H9 (cell line): Measurements from ENCODE around the gene WDSUB1. TPM values are rescaled to one million over a fixed set of nuclear protein-coding genes. Genes with fewer than 3 reads are reported as not detected.
A peak's percentile ranks its signal among the peaks of the same experiment; 100 is the strongest.

Experiments used
- DNase-seq: peaks from one replicate; pipeline ENCODE4 v3.0.0-alpha.2; 2017
- H2AFZ ChIP-seq: one replicate; pipeline ENCODE4 v1.6.1; 2013; ENCODE audit warnings: mild to moderate bottlenecking, low read length, control low read depth, moderate library complexity
- H2AK5ac ChIP-seq: 2 replicates; pipeline ENCODE4 v1.6.1; 2013; ENCODE audit warnings: low read length, control low read depth, mixed read lengths; ENCODE audit not compliant: insufficient read length
- H2BK120ac ChIP-seq: one replicate; pipeline ENCODE4 v1.6.1; 2013; ENCODE audit warnings: low read depth, mild to moderate bottlenecking, low read length, control low read depth, inconsistent platforms; ENCODE audit not compliant: poor library complexity, severe bottlenecking
- H2BK12ac ChIP-seq: 2 replicates; pipeline ENCODE4 v1.6.1; 2013; ENCODE audit warnings: low read length, control low read depth, mixed read lengths, low read depth; ENCODE audit not compliant: insufficient read length
- H2BK15ac ChIP-seq: 2 replicates; pipeline ENCODE4 v1.6.1; 2013; ENCODE audit warnings: low read depth, low read length, control low read depth
- H2BK20ac ChIP-seq: one replicate; pipeline ENCODE4 v1.6.1; 2013; ENCODE audit warnings: low read depth, mild to moderate bottlenecking, low read length, control low read depth, inconsistent platforms; ENCODE audit not compliant: poor library complexity, severe bottlenecking
- H2BK5ac ChIP-seq: 2 replicates; pipeline ENCODE4 v1.6.1; 2013; ENCODE audit warnings: low read length, control low read depth, mixed read lengths; ENCODE audit not compliant: insufficient read length
- H3K14ac ChIP-seq: 2 replicates; pipeline ENCODE4 v1.6.1; 2013; ENCODE audit warnings: low read length, control low read depth; ENCODE audit not compliant: insufficient read depth
- H3K18ac ChIP-seq: 2 replicates; pipeline ENCODE4 v1.6.1; 2013; ENCODE audit warnings: low read depth, mild to moderate bottlenecking, mixed read lengths, low read length, control low read depth; ENCODE audit not compliant: insufficient read length
- H3K23ac ChIP-seq: 2 replicates; pipeline ENCODE4 v1.6.1; 2013; ENCODE audit warnings: low read length, control low read depth, mixed read lengths, low read depth; ENCODE audit not compliant: insufficient read length
- H3K23me2 ChIP-seq: 2 replicates; pipeline ENCODE4 v1.6.1; 2013; ENCODE audit warnings: low read depth, mild to moderate bottlenecking, mixed read lengths, low read length, control low read depth; ENCODE audit not compliant: insufficient read length, poor library complexity, severe bottlenecking
- H3K27ac ChIP-seq: 2 replicates; pipeline ENCODE4 v1.5.1; 2013; ENCODE audit warnings: low read length, control low read depth, mixed read lengths, low read depth; ENCODE audit not compliant: insufficient read length
- H3K27me3 ChIP-seq: 2 replicates; pipeline ENCODE4 v1.6.1; 2013; ENCODE audit warnings: low read length, control low read depth, inconsistent platforms; ENCODE audit not compliant: insufficient read depth
- H3K4ac ChIP-seq: 2 replicates; pipeline ENCODE4 v1.6.1; 2013; ENCODE audit warnings: low read depth, mild to moderate bottlenecking, control low read depth, inconsistent platforms, low read length, moderate library complexity
- H3K4me1 ChIP-seq: 2 replicates; pipeline ENCODE4 v1.6.1; 2013; ENCODE audit warnings: low read length, control low read depth, inconsistent platforms; ENCODE audit not compliant: insufficient read depth
- H3K4me2 ChIP-seq: 2 replicates; pipeline ENCODE4 v1.6.1; 2013; ENCODE audit warnings: low read length, control low read depth, mixed read lengths; ENCODE audit not compliant: insufficient read length, insufficient read depth
- H3K56ac ChIP-seq: 2 replicates; pipeline ENCODE4 v1.6.1; 2013; ENCODE audit warnings: low read depth, mild to moderate bottlenecking, mixed read lengths, low read length, control low read depth; ENCODE audit not compliant: insufficient read length
- H3K79me1 ChIP-seq: 2 replicates; pipeline ENCODE4 v1.6.1; 2013; ENCODE audit warnings: low read depth, mild to moderate bottlenecking, moderate library complexity, low read length, control low read depth, inconsistent platforms; ENCODE audit not compliant: insufficient read depth, poor library complexity, severe bottlenecking
- H3K79me2 ChIP-seq: 2 replicates; pipeline ENCODE4 v1.6.1; 2013; ENCODE audit warnings: low read length, control low read depth, inconsistent platforms; ENCODE audit not compliant: insufficient read depth
- H3K9ac ChIP-seq: 2 replicates; pipeline ENCODE4 v1.6.1; 2013; ENCODE audit warnings: low read length, control low read depth, mixed read lengths; ENCODE audit not compliant: insufficient read length; ENCODE audit errors: extremely low read depth
- H3K9me3 ChIP-seq: one replicate; pipeline ENCODE4 v1.6.1; 2013; ENCODE audit warnings: low read depth, low read length, inconsistent platforms; ENCODE audit not compliant: control insufficient read depth
- H3T11ph ChIP-seq: one replicate; pipeline ENCODE4 v1.6.1; 2013; ENCODE audit warnings: mild to moderate bottlenecking, low read length, control low read depth, inconsistent platforms
- H4K20me1 ChIP-seq: one replicate; pipeline ENCODE4 v1.6.1; 2013; ENCODE audit not compliant: control insufficient read depth, insufficient read length, insufficient read depth
- H4K5ac ChIP-seq: 2 replicates; pipeline ENCODE4 v1.6.1; 2013; ENCODE audit warnings: low read depth, mild to moderate bottlenecking, mixed read lengths, low read length, control low read depth; ENCODE audit not compliant: insufficient read length
- H4K8ac ChIP-seq: replicated peaks from 2 replicates; pipeline ENCODE4 v1.6.1; 2013; ENCODE audit warnings: low read length, control low read depth, mixed read lengths, low read depth; ENCODE audit not compliant: insufficient read length
- H4K91ac ChIP-seq: 2 replicates; pipeline ENCODE4 v1.6.1; 2013; ENCODE audit warnings: low read depth, mild to moderate bottlenecking, moderate library complexity, mixed read lengths, low read length, control low read depth; ENCODE audit not compliant: insufficient read length
- H3K27ac Mint-ChIP-seq, 3 experiments: 2 replicates in 2 of 3; 3 replicates in 1 of 3; pipeline ENCODE4 v1.8.0; 2020 to 2021; ENCODE audit warnings: mixed read lengths in 3 of 3, mild to moderate bottlenecking in 1 of 3, moderate library complexity in 1 of 3
- H3K27me3 Mint-ChIP-seq: 2 replicates; pipeline ENCODE4 v1.8.0; 2021; ENCODE audit warnings: low read depth, mild to moderate bottlenecking, moderate library complexity, mixed read lengths
- H3K36me3 Mint-ChIP-seq, 3 experiments: 2 replicates in 2 of 3; 3 replicates in 1 of 3; pipeline ENCODE4 v1.8.0; 2020 to 2021; ENCODE audit warnings: low read depth in 3 of 3, mixed read lengths in 3 of 3; ENCODE audit not compliant: insufficient read depth in 1 of 3
- H3K4me1 Mint-ChIP-seq, 2 experiments: 2 replicates each; pipeline ENCODE4 v1.8.0; 2020; ENCODE audit warnings: mixed read lengths in 2 of 2
- H3K4me3 Mint-ChIP-seq, 2 experiments: 2 replicates in 1 of 2; 3 replicates in 1 of 2; pipeline ENCODE4 v1.8.0; 2020 to 2021; ENCODE audit warnings: mild to moderate bottlenecking in 2 of 2, mixed read lengths in 2 of 2, moderate library complexity in 1 of 2
- H3K9me3 Mint-ChIP-seq, 2 experiments: 2 replicates in 1 of 2; 3 replicates in 1 of 2; pipeline ENCODE4 v1.8.0; 2020; ENCODE audit warnings: mild to moderate bottlenecking in 2 of 2, mixed read lengths in 2 of 2, moderate library complexity in 1 of 2
- CTCF ChIP-seq: fragments of 200-600 bp; sonication (generic); conservative IDR thresholded peaks from 3 replicates; pipeline ENCODE4 v1.8.0; 2021; ENCODE audit warnings: antibody characterized with exemption, mild to moderate bottlenecking
- WGBS: extraction: QIAGEN DNeasy Blood & Tissue Kit; methylation state at CpG from one replicate; pipeline ENCODE4 v1.1.7; 2013; ENCODE audit warnings: missing lambda C conversion rate, low lambda C conversion rate, mixed read lengths; ENCODE audit not compliant: insufficient read length; ENCODE audit errors: extremely low coverage; 5-methylcytosine and 5-hydroxymethylcytosine counted together
- total RNA-seq: library from RNA; stranded (reverse); gene quantifications from 2 replicates; pipeline ENCODE4 v1.2.1, GENCODE V29; 2021

WDSUB1 gene
- total RNA-seq, 1 experiment from 2014 or later = 5.5 TPM

- Mint-ChIP-seq H3K4me1 (peaks cover 5 to 8% of the 10 kb centered on the region in 2 experiments), H3K4me3 (no peak overlapping the region), H3K9me3 (no peaks in the 10 kb centered on the region), H3K36me3 (peaks cover 0 to 2% (median 0%) of the 10 kb centered on the region in 3 experiments; a peak in 1 of 7 replicates), H3K27ac (0 out of 7 replicates have a peak overlapping the region, but pooled peaks of 1 of the 3 experiments have one; percentile 6), H3K27me3 (no peaks in the 10 kb centered on the region)
- no peak overlapping the region for H3K18ac ChIP-seq
- no peak overlapping the region for H2BK12ac ChIP-seq
- H3K4me1 ChIP-seq = peaks cover 2% of the 10 kb centered on the region; the same call in 1 of the 2 replicates
- H3K79me2 ChIP-seq = no peaks in the 10 kb centered on the region
- no peak for DNase-seq
- no peak overlapping the region for H3K14ac ChIP-seq
- no CpG with 5 or more reads among the region's 6 CpGs for WGBS
- no peak overlapping the region for H3K4me2 ChIP-seq
- no peak overlapping the region for H2AK5ac ChIP-seq
- no peak overlapping the region for H4K8ac ChIP-seq
- no peak overlapping the region for H3K27ac ChIP-seq
- no peaks in the 10 kb centered on the region for H4K20me1 ChIP-seq
- H2AFZ ChIP-seq = no peak overlapping the region
- no peak overlapping the region for H3K23ac ChIP-seq
- H2BK5ac ChIP-seq = no peak overlapping the region
- H4K91ac ChIP-seq = no peak overlapping the region
- no peak overlapping the region for H3T11ph ChIP-seq
- no peak for TF ChIP-seq CTCF
- no peak overlapping the region for H2BK120ac ChIP-seq
- no peak overlapping the region for H4K5ac ChIP-seq
- H3K9ac ChIP-seq = no peak overlapping the region
- H3K23me2 ChIP-seq = no peaks in the 10 kb centered on the region
- H3K27me3 ChIP-seq = no peaks in the 10 kb centered on the region
- H3K9me3 ChIP-seq = no peaks in the 10 kb centered on the region
- no peaks in the 10 kb centered on the region for H3K79me1 ChIP-seq
- H2BK20ac ChIP-seq = no peak overlapping the region
- no peak overlapping the region for H3K4ac ChIP-seq
- no peak overlapping the region for H3K56ac ChIP-seq
- H2BK15ac ChIP-seq = no peak overlapping the region
Measured at GRCh38 chr2:159262226-159262625, 24.3 kb downstream of the WDSUB1 start.
